ENCODE measurements around the gene SULT1C2. TPM values are rescaled to one million over a fixed set of nuclear protein-coding genes. Genes with fewer than 3 reads are reported as not detected.

The SULT1C2 gene
- total and polyA plus RNA-seq, 2 of the 8 experiments (the other 6 are each of a cell fraction or from before 2014, with no cell fraction given): 2.2 to 2.8 TPM

DNA sequence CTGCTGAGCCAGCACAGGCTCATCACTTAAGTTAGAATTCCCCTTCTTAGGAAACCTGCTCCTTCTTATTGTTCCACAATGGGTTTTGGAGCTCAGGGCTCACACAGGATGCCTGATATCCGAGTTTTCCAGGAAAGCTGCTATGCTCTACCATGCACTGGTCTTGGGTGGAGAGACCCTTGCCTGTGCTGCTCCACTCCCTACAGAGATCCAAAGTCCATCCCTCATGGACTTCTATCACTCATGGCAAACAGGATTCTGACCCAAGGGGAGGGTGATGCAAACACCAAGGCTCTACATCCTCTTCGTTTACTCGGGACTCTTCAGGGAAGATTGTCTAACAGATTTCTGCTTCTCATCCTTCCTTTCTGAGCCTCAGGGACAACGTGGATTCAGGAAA lies 5.2 kb downstream of the SULT1C2 start:
- ChIA-PET POLR2A (ENCODE audit: partially characterized antibody) (no interaction called here), CTCF (ENCODE audit: partially characterized antibody) (no interaction called here)
- FAIRE-seq (no peak), DNase-seq (ENCODE audit: low read depth in 1 of 2, low spot score in 2 of 2) (no peak)
- H3K4me2 ChIP-seq (ENCODE audit: insufficient read depth in 1 of 2, low read depth in 2 of 2, low read length in 2 of 2): no peak overlapping the region
- no peak overlapping the region for H3K56ac ChIP-seq (replicated peaks; ENCODE audit: insufficient read length, low read depth, low read length)
- H3K14ac ChIP-seq (ENCODE audit: insufficient read length): no peak overlapping the region
- no peak overlapping the region for H4K8ac ChIP-seq (ENCODE audit: extremely low read depth, insufficient read depth, low read length)
- no peak overlapping the region for H2BK120ac ChIP-seq (replicated peaks; ENCODE audit: low read depth, low read length)
- 0 out of 7 replicates have a peak, but pooled peaks cover 0 to 3% (median 0%) of the 10 kb centered on the region in 4 experiments for H3K27me3 ChIP-seq (replicated peaks in 1 of 4; ENCODE audit: control insufficient read depth in 3 of 4, extremely low read depth in 1 of 4, insufficient read depth in 3 of 4, low read length in 3 of 4)
- no peak overlapping the region for H3K18ac ChIP-seq (ENCODE audit: extremely low read depth, low read length)
- no peak overlapping the region for H3K4ac ChIP-seq (replicated peaks; ENCODE audit: insufficient read length, low read depth, low read length)
- H4K91ac ChIP-seq (replicated peaks; ENCODE audit: insufficient read length, low read length): no peak overlapping the region
- no peak overlapping the region for H3K23ac ChIP-seq (ENCODE audit: insufficient read length)
- no peak overlapping the region for H4K5ac ChIP-seq (ENCODE audit: insufficient read length, low read depth, low read length)
- WGBS, 2 experiments (ENCODE audit: extremely low coverage in 1 of 2, insufficient coverage in 1 of 2, insufficient read length in 1 of 2, insufficient replicate concordance in 2 of 2, low coverage in 1 of 2, low lambda C conversion rate in 2 of 2, missing lambda C conversion rate in 1 of 2): 87% methylated on average over 4 of the region's 4 CpGs; no CpG with 5 or more reads in 1 of the 2 experiments
- H3K4me1 ChIP-seq (replicated peaks in 1 of 4; ENCODE audit: control insufficient read depth in 3 of 4, insufficient read depth in 4 of 4, low read length in 3 of 4): peaks cover 0 to 3% (median 0%) of the 10 kb centered on the region in 4 experiments; a peak in 1 of 7 replicates
- TF ChIP-seq, protein P1, sequence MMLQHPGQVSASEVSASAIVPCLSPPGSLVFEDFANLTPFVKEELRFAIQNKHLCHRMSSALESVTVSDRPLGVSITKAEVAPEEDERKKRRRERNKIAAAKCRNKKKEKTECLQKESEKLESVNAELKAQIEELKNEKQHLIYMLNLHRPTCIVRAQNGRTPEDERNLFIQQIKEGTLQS (IDR thresholded peaks at IDR 0.05; ENCODE audit: insufficient read depth, low read depth, low read length): no peak
- TF ChIP-seq SP1 (IDR thresholded peaks at IDR 0.05; ENCODE audit: low read depth, low read length): no peak
- H2BK12ac ChIP-seq (ENCODE audit: low read depth, low read length): no peak overlapping the region
- no peak overlapping the region for H2BK15ac ChIP-seq (ENCODE audit: low read length)
- no peak overlapping the region for H3K4me3 ChIP-seq (ENCODE audit: extremely low read depth in 1 of 4, insufficient read depth in 2 of 4, low read depth in 3 of 4, low read length in 4 of 4)
- H2BK5ac ChIP-seq (ENCODE audit: low read depth, low read length): no peak overlapping the region
- H3K36me3 ChIP-seq (ENCODE audit: control insufficient read depth in 2 of 4, insufficient read depth in 4 of 4, low read length in 3 of 4): no peaks in the 10 kb centered on the region
- H2AK5ac ChIP-seq (ENCODE audit: low read depth, low read length): no peak overlapping the region
- no peaks in the 10 kb centered on the region for H3K9me3 ChIP-seq (ENCODE audit: insufficient read depth in 2 of 2, low read depth in 1 of 2, low read length in 1 of 2)
- no peaks in the 10 kb centered on the region for H3K23me2 ChIP-seq (ENCODE audit: low read depth, low read length)
- no peaks in the 10 kb centered on the region for H3K79me2 ChIP-seq (ENCODE audit: control insufficient read depth in 1 of 2, insufficient read depth in 2 of 2, low read length in 2 of 2)
- no peak overlapping the region for H3K9ac ChIP-seq (replicated peaks in 1 of 4; ENCODE audit: extremely low read depth in 1 of 4, low read depth in 3 of 4, low read length in 3 of 4)
- no peak overlapping the region for H2AFZ ChIP-seq (ENCODE audit: low read length)
- no peak overlapping the region for H3K27ac ChIP-seq (ENCODE audit: low read depth, low read length)
- no peak overlapping the region for H2BK20ac ChIP-seq (ENCODE audit: low read length)
- no peaks in the 10 kb centered on the region for H4K20me1 ChIP-seq (replicated peaks in 1 of 2; ENCODE audit: control insufficient read depth in 1 of 2, insufficient read depth in 2 of 2, low read length in 2 of 2)
- H3K79me1 ChIP-seq (ENCODE audit: low read depth, low read length): no peaks in the 10 kb centered on the region

Data from H1 (cell line).